Measurements from ENCODE around the gene C10orf90. TPM values are rescaled to one million over a fixed set of nuclear protein-coding genes. Genes with fewer than 3 reads are reported as not detected.
"Not testable (repeated sequence)": the region's sequence is repeated elsewhere in the genome, so short reads cannot be mapped to it uniquely, and the experiment has no call there.

C10orf90 gene
- total RNA-seq, 1 experiment from 2014 or later = not detected

DNA sequence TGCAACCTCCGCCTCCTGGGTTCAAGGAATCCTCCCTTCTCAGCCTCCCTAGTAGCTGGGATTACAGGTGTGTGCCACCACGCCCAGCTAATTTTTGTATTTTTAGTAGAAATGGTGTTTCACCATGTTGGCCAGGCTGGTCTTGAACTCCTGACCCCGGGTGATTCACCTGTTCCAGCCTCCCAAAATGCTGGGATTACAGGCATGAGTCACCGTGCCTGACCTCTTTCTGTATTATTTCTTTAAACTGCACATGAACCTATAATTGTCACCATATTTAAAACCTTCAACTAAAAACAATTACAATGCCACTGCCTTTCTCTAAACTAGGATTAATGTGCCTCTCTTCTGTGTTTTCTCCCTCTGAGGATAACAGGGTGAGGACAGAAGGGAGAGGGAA is 119.9 kb downstream of the C10orf90 start:
- not testable (repeated sequence) for H3K27me3 ChIP-seq, H3K9me3 ChIP-seq, H3K36me3 ChIP-seq, DNase-seq, H3K4me3 ChIP-seq

DNA sequence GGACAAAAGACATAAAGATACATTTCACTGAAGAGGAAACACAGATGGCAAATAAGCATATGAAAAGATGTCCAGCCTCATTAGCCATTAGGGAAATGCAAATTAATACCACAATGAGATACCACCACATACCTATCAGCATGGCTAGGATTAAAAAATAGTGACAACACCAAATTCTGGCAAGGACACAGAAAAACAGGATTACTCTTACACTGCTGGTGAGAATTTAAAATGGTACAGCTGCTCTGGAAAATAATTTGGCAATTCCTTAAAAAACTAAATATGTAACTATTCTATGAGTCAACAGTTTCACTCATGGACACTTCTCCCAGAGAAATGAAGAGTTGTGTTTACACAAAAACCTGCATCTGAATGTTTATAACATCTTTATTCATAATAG is 121.1 kb downstream of the C10orf90 start:
- Histone ChIP-seq H3K9me3 (peaks cover 4% of the 10 kb centered on the region; the same call in 1 of the 2 replicates), H3K4me3 (no peak overlapping the region), H3K36me3 (no peaks in the 10 kb centered on the region), H3K27me3 (no peaks in the 10 kb centered on the region)
- DNase-seq = no peak

DNA sequence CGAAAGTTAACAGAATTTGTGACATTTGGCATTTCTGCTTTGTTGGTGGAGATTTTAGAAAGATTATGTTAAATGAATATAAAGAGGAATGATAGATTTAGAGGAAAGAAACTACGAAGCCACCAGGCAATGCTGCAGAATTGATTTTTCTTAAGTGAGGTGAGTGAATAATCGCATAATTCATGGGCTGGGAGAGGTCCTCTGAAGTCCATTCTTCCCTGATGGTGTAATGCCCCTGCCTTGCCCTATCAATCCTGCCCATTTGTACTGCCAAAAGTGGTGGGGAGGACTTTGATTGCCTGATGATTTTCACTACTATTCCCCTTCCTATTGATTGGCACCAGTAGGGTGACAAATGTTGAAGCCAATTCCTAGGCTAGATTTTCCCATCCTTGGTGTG is 125.9 kb downstream of the C10orf90 start:
- Histone ChIP-seq H3K36me3 (no peaks in the 10 kb centered on the region), H3K9me3 (no peaks in the 10 kb centered on the region), H3K27me3 (no peaks in the 10 kb centered on the region), H3K4me3 (no peak overlapping the region)
- DNase-seq = no peak

DNA sequence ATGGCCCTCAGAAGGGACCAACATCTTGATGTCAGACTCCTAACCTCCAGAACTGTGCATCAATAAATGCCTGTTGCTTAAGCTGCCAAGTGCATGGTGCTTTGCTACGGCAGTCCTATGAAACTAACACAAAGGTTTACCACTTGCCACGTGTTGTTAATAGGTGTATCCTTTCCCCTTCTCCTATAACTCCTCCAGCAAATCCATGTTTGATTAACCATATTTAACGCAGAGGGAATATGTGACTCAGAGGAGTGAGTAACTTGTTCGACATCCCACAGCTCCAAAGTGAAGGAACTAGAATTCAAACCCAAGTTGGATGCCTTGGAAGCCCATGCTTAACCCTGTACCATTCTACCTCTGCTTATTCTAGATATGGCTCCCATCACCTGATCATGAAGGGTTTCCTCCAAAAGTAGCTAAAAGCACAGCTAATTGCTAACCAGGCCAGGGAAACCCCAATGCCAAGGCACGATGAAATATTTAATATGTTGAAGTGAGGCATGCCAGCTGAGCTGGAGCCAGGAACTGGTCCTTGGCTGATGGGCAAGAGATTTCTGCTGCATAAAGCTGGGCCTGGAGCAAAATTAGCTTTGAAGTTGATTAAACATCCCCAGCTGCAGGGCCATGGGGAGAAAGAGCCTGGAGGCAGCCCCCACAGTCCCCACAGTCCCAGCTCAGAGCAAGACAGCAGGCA is 131.9 kb downstream of the C10orf90 start:
- peak; percentile 42 for DNase-seq
- Histone ChIP-seq H3K27me3 (0 out of 2 replicates have a peak, but pooled peaks cover 2% of the 10 kb centered on the region), H3K4me3 (no peak overlapping the region), H3K36me3 (no peaks in the 10 kb centered on the region), H3K9me3 (no peaks in the 10 kb centered on the region)

DNA sequence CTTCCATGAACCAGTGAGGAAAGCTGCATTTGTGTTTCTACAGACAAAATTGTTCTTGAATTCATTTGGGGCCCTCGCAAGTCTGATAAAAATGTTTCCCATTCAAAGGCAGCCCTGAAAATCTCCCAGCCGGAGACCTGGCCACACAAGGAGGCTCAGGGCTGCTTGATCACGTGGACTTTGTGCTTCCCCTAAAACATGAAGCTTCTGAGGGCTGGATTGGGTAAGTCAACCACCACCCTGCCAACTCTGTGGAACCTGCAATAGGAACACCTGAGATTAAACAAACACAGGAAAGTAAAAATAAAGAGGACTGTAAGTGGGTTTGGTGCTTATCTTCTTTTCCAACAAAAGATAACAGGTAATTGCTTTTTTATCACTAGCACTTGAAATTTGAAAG is 133.8 kb downstream of the C10orf90 start:
- no peak for DNase-seq
- Histone ChIP-seq H3K36me3 (no peaks in the 10 kb centered on the region), H3K4me3 (no peak overlapping the region), H3K27me3 (0 out of 2 replicates have a peak, but pooled peaks cover 2% of the 10 kb centered on the region), H3K9me3 (no peaks in the 10 kb centered on the region)

DNA sequence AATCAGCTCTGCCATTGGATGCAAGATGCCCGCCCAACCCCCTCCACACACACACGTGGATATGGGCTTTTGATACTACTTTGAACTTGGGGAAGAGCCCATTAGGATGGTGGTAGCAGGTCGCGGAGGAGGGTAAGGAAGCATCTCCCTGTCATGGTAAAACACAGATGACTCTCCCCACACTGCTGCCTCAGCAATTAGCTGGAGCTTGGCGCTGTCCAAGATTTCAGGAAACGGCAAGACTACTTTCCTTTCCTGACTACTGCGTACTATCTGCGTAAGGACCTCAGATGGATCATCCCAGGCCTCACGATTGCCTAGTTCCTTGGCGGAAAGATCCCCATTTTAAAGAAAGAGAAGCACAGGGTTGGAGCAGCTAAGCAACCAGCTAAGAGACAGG is 134.3 kb downstream of the C10orf90 start:
- DNase-seq = no peak
- H3K27me3 ChIP-seq = 0 out of 2 replicates have a peak, but pooled peaks cover 2% of the 10 kb centered on the region
- H3K9me3 ChIP-seq = no peaks in the 10 kb centered on the region
- no peak overlapping the region for H3K4me3 ChIP-seq
- H3K36me3 ChIP-seq = no peaks in the 10 kb centered on the region

DNA sequence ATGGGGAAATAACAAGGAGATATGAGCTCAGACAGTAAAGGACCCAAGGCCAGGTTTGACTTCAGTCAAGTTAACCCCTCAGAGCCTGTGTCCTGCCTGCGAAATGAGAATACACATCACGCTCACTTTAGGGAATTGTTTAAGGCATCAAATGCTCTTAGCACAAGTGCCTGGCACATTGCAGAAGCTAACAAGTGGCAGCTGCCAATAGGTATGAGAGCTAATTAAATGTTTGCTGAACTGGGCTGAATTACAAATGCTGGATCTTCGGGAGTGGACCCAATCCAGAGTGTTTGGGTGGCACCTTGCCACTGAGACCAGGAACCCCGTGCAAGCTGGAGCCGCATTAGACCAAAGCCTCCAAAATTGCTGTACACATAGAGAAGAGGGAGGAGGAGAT is 136.8 kb downstream of the C10orf90 start:
- DNase-seq = no peak
- Histone ChIP-seq H3K4me3 (no peak overlapping the region), H3K36me3 (no peaks in the 10 kb centered on the region), H3K27me3 (no peaks in the 10 kb centered on the region), H3K9me3 (no peaks in the 10 kb centered on the region)

DNA sequence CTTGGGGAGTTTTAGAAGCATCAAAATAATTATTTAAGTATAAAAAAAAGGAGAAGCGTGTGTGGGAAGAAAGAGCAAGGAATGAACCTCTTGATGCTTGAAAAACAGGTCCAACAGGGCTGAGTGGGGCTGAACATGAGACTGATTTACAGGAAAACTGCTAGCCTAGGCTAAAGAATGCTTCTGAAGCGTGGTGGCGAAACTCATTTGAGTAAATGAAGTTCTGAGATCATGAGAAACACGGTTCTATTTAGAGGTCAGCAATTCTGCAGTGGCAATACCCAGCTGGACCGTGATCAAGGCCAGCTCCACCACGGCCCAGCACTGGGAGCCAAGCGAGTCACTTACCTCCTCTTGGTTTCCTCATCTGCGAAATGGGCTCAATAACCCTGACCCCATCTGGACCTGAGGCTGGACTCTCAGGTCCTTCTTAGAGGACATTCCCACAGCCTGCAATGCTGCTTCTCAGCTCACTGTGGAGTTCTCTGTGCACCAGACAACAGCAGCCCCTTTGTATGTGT is 142.1 kb downstream of the C10orf90 start:
- Histone ChIP-seq H3K9me3 (no peaks in the 10 kb centered on the region), H3K36me3 (no peaks in the 10 kb centered on the region), H3K27me3 (no peaks in the 10 kb centered on the region; the same call in 1 of the 2 replicates), H3K4me3 (no peak overlapping the region)
- no peak for DNase-seq

DNA sequence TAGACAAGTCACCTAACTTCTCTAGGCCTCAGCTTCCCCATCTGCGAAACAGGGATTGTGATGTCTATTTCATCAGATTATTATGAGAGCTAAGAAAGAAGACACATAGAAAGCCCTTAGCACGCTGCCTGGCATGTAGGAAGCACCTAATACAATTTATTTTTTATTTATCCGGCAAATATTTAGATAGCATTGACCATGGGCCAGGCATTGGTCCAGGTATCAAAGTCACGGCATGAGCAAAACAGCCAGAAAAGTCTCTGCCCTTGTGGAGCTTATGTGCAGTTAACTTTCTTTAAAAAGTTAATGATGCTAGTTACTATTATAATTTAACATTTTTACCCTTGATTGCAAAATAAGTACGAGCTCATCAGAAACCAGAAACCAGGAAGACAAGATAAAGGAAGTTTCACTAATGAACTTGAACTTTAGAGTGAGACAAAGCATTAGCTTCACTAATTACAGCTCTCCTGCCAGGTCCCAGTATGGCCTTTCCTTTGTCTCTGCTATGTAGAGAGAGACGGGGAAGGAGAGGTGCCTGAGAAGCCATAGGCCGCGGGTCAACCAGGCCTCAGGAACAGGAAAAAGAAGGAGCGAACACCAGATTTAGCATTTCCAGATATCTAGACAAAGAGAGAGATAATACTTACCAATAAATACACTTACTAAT is 142.7 kb downstream of the C10orf90 start:
- Histone ChIP-seq H3K4me3 (no peak overlapping the region), H3K9me3 (no peaks in the 10 kb centered on the region), H3K36me3 (no peaks in the 10 kb centered on the region), H3K27me3 (no peaks in the 10 kb centered on the region; the same call in 1 of the 2 replicates)
- DNase-seq = no peak

DNA sequence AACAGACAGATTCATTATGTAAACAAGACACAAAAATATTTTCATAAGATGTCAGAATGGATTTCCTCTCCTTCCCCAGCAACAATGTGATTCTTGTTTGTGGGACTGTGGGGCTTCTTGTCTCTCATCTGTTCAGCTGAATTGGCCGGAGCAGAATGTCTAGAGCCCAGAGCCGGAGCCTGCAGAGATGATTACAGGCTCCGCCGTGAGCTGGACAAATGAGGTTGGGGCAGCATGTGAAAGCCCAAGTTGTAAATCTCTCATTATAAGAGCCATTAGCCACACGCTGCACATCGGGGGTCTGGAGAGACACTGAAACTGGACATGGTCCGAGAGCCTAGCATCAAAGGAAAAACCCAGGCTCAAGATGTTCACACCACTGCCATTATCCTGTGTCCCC is 145.2 kb downstream of the C10orf90 start:
- no peaks in the 10 kb centered on the region; the same call in 1 of the 2 replicates for H3K9me3 ChIP-seq
- H3K36me3 ChIP-seq = no peaks in the 10 kb centered on the region
- H3K27me3 ChIP-seq = no peaks in the 10 kb centered on the region; the same call in 1 of the 2 replicates
- no peak for DNase-seq
- no peak overlapping the region for H3K4me3 ChIP-seq

DNA sequence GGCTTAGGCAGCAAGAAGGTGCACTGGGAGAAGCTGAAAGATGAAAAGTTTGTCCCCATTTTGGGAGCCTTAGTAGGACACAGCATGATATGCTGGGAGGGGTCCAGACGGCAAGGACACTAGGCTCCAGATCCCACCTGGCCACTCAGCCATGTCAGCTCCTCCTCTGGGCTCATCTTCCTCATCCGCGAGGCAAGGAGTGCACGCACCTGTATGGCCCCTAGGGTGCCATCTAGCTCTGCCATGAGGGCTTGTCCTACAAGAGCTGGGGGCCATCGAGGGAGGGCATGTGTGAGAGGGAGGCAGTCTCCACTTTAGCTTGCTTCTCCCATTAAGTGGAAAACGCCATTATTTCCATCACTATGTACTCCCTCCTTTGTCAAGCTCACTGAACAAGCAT is 146.0 kb downstream of the C10orf90 start:
- Histone ChIP-seq H3K4me3 (no peak overlapping the region), H3K36me3 (no peaks in the 10 kb centered on the region), H3K9me3 (no peaks in the 10 kb centered on the region; the same call in 1 of the 2 replicates), H3K27me3 (no peaks in the 10 kb centered on the region; the same call in 1 of the 2 replicates)
- DNase-seq = no peak

DNA sequence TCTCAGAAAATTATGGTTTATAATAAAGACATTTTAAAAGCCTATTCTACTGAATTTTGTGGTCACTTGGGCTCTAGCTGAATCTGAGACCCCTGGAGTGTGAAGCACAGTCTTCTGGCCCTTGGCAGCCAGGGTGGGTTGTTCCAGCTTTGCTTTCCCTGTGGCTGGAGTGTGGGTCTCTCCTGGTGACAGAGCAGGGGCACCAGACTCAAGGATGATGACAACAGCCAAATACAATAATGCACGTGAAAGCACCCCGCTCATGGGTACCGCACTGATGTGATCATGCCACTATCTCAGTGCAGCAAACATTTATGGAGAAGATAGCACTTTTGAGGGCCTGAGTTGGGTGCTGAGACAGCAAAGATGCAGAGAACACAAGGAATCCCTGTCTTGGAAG is 147.4 kb downstream of the C10orf90 start:
- Histone ChIP-seq H3K36me3 (no peaks in the 10 kb centered on the region), H3K27me3 (no peaks in the 10 kb centered on the region; the same call in 1 of the 2 replicates), H3K9me3 (no peaks in the 10 kb centered on the region; the same call in 1 of the 2 replicates), H3K4me3 (no peak overlapping the region)
- no peak for DNase-seq

DNA sequence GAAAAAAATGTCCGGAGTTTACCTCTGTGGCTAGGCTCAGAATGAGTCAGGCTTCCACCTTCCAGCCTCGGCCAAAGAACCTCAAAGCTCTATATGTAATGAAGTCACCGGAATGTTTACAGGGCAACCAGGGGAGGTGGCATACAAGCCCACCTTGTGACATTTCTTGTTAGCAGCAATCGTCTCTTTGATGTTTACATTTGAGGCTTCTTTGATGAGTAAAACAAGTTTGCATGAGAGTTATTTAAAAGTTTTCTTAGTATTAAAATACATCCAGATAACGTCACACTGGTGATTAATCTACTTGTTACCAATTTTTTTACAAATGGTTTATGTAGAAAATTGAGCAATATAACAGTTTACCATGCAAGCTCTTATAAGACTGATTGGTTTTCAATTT is 149.1 kb downstream of the C10orf90 start:
- H3K4me3 ChIP-seq = no peak overlapping the region
- H3K27me3 ChIP-seq = no peaks in the 10 kb centered on the region
- no peaks in the 10 kb centered on the region for H3K36me3 ChIP-seq
- peak; percentile 44 for DNase-seq
- no peaks in the 10 kb centered on the region; the same call in 1 of the 2 replicates for H3K9me3 ChIP-seq

DNA sequence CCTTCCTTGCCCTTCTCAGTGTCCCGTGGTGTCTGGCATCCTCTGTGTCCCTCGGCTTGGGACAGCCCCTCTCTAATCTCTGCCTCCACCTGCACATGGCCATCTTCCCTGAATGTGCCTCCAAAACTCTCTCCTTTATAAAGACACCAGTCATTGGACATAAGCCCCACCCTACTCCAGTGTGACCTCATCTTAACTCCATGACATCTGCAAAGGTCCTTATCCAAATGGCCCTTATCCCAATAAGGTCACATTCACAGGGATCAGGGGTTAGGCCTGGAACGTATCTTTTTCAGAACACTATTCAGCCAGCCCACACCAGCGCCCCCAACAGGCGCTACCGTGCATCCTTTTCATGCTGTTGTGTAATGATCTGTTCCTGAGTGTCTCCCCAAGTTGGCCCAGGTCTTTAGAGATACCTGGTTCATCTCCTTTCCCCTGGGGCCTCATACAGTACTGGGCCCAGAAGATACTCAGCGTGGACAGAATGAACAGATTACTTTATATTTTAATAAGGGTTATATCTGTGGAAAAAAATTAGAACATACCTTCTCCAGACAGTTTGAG is 149.7 kb downstream of the C10orf90 start:
- Histone ChIP-seq H3K36me3 (no peaks in the 10 kb centered on the region), H3K4me3 (no peak overlapping the region), H3K27me3 (no peaks in the 10 kb centered on the region), H3K9me3 (no peaks in the 10 kb centered on the region; the same call in 1 of the 2 replicates)
- no peak for DNase-seq

DNA sequence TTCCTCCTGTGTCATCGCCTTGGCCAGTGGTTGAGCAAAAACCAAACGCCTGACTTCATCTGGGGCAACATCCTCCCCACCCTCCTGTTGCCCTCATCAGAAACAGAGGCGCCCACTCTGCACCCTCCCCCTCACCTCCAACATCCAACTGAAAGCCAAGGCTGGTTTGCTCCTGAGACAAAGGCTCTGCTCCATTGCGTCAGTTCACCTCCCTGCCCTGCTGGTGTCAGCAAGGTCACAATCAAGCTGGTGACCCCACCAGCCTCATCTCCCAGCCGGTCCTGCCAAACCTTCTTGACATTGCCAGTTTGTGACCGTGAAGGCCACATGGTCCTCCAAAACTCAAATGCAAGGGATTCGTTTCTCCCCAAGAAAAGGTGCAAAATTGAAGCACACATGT is 150.5 kb downstream of the C10orf90 start:
- no peak for DNase-seq
- Histone ChIP-seq H3K36me3 (no peaks in the 10 kb centered on the region), H3K27me3 (no peaks in the 10 kb centered on the region), H3K9me3 (no peaks in the 10 kb centered on the region; the same call in 1 of the 2 replicates), H3K4me3 (no peak overlapping the region)

DNA sequence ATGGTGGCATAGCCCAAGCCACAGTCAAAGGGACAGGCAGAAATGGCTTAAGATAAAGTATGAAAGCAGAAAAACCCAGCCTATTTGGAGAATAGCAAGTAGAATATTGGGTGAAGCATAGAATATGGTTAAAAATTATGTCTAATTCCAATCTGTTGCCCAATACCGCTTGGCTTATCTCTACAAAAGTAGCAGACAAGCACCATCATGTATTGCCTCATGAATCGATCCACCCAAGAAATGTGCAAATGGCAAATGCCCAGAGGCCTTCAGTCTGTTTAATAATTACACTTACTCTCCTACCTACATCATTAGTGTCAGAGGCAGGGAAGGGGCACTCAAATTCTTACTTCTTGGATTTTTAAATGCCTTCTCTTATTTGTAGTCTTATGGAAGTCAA is 151.3 kb downstream of the C10orf90 start:
- Histone ChIP-seq H3K36me3 (no peaks in the 10 kb centered on the region), H3K9me3 (no peaks in the 10 kb centered on the region; the same call in 1 of the 2 replicates)
- no peak for DNase-seq

More for the DNA sequence above, 151.3 kb downstream of the C10orf90 start:
- Histone ChIP-seq H3K27me3 (no peaks in the 10 kb centered on the region), H3K4me3 (no peak overlapping the region)
